GM19025 (cell line): ENCODE measurements around the gene CD300E.
"Not testable (repeated sequence)": the region's sequence is repeated elsewhere in the genome, so short reads cannot be mapped to it uniquely, and the experiment has no call there.

Experiments
- ATAC-seq: cut with Tn5 transposase; IDR thresholded peaks from one replicate; pipeline ENCODE4 v1.9.1; 2021; ENCODE audit warnings: mild to moderate bottlenecking, low read depth, moderate library complexity; ENCODE audit not compliant: unreplicated experiment

Gene CD300E

DNA sequence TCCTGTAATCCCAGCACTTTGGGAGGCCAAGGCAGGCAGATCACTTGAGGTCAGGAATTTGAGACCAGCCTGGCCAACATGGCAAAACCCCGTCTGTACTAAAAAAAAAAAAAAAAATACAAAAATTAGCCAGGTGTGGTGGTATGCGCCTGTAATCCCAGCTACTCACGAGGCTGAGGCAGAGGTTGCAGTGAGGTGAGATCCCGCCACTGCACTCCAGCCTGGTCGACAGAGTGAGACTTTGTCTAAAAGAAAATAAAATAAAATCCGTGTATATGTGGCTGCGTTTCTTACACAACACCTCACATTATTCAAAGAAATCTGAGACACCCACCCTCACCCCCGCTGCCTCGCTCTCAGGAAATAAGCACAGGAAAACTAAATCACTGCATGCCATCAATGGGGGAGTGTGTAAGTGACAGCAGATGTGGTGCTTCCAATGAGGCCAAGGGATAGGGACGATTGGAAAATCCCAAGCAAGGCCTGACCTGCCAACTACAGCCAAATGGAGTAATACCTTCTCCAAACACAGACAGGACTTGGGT, 13.1 kb upstream of the CD300E start:
- ATAC-seq, result not testable (repeated sequence)

DNA sequence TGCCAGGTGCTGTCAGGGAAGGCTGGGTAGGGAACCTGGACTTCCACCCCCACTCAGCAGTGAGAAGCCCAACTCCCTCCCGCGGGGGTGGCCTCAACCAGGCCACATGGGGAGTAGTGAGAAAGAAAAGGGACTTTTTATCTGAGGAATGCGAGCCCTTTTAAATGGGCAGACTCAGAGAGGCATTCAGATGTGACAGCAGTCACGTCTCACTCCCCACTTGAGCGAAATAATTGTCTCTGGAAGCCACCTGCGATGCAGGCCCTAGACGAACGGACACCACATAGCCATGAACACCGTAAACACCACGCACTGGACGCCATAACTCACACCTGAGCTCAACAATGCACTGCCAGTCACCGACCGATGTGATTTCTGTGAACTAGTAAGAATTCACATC, 11.9 kb upstream of the CD300E start:
- ATAC-seq, result no peak

DNA sequence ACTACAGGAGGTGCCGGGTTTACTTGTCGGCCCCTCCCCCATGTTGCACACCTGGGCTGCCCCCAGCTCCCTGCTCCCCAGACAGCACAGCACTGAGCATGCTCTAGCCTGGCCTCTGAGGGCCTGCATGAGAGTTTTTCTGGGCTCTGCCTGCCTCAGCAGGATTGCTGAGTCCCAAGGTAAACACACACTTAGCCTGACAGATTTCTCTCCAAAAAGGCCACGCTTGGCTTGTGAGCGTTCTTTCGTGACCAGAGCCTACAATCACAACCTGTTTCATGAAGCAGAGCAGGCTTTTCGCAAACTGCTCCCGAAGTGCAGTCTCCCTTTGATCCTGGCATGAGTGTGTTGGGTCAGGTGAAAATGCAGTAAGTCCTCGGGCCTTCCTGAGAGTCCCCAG, 9.8 kb upstream of the CD300E start:
- no peak for ATAC-seq

DNA sequence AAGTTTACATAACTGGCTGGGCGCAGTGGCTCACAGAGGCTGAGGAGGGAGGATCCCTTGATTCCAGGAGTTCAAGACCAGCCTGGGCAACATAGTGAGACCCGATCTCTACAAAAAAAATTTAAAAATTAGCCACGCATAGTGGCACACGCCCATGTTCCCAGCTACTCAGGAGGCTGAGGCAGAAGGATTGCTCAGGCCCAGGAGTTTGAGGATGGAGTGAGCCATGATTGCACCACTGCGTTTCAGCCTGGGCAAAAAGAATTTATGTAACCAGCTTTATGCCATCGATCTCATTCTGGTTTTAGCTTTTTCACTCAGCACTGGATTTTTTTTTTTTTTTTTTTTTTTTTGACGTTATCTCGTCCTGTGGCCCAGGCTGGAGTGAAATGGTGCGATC, 9.1 kb upstream of the CD300E start:
- no peak for ATAC-seq

DNA sequence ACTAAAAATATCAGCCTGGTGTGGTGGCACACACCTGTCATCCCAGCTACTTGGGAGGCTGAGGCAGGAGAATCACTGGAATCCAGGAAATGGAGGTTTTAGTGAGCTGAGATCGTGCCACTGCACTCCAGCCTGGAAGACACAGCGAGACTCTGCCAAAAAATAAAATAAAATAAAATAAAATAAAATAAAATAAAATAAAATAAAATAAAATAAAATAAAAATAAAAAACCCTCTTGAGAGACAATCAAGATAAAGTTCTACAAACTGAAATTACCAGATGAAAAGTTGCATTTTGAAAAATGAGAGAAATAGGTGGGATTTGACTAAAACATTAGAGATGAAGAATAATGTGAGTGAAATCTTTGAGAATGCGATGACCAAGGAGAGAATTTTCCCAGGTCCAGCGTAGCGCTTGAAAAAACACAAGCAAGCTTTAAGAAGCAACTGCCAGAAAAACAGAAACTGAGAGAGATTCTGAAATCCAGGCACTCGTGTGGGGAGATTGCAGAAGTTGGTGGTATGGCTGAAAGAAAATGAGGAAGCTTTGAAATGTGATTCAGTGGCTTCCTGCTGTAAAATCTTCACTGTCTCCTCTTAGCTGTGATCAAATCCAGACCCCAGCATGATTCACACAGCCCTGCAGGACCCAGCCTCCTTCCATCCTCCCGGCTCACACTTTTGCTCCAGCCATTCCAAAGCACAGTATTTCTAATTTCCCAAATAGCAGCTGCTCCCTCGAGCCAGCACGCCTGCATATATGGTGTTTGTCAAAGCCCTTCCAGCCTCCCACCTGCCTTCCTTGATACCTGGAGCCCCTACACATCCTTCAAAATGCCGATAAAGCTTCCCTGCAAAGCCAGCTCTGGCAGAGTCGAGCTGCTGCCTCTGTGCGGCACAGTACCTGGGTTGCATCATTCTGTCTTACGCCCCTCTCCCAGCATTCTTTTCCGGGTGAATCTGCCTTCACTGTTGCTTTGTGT, 8.2 kb upstream of the CD300E start:
- ATAC-seq, result no peak

DNA sequence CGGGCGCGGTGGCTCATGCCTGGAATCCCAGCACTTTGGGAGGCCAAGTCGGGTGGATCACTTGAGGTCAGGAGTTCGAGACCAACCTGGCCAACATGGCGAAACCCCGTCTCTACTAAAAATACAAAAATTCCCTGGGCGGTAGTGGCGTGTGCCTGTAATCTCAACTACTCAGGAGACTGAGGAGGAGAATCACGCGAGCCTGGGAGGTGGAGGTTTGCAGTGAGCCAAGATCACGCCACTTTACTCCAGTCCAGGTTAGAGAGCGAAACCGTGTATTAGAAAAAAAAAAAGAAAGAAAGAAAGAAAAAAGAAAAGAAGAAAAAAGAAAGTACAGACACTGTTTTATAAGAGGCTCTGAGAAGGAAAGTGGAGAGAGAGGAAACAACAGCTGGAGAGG, 6.7 kb upstream of the CD300E start:
- ATAC-seq, result not testable (repeated sequence)

DNA sequence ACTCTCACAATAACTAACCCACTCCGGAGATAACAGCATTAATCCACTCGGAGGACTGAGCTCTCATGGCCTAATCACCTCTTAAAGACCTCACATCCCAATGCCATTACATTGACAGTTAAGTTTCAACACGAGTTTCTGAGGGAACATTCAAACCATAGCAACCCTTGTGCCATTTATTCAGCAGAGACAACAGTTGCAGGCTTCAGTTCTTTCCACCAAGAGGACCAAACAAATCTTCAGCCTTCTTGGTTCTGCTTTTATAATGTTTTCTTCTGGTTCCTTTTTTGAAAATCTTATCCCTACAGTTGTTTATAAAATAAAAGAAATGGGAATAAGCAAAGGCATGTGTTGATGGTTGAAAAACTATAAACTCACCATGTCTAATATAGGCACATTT, 2.1 kb upstream of the CD300E start:
- no peak for ATAC-seq

DNA sequence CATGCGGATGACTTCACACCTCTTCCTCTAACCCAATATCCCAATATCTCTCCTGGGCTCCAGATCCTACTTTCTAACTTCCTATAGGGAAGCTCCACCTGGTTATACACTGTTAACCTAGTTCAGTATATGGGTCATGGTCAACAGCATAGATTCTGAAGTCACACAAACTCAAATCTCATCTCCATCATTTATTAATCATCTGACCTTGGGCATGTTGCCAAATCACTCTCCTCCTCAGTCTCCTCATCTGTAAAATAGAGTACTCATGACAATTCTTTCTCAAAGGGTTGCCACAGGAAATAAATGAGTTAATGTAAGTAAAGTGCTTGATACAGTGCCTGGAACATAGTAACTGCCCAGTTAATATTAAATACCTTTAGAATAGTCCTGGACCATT, 593 bp upstream of the CD300E start:
- ATAC-seq, result no peak

DNA sequence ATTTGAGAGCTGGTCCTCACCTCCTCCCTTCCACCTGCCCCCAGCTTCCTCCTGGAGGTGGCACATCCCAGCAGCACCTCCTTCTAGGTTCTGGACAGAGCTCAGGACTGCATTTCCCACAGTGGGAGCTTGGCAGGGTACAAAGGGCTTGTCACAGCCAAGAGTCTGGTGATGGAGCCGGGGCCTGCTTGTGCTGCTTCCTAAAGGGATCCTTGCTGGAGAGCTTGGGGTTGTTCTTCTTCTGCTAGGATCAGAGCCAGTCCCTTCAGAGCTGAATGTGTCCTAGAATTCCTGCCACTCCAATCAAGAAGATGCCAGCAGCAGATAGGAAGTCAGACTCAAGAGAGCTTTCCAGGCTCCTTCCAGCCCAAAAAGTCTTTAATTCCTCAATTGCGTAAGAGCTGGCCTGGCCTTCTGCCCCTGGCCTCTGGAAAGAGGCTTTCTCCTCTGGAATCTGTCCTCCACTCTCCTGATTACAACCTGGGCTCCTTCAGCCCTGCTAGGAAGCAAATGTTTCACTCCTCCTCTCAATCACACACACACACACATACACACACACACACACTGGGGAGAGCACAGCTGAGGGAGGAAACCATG, 4.4 kb downstream of the CD300E start:
- no peak for ATAC-seq

DNA sequence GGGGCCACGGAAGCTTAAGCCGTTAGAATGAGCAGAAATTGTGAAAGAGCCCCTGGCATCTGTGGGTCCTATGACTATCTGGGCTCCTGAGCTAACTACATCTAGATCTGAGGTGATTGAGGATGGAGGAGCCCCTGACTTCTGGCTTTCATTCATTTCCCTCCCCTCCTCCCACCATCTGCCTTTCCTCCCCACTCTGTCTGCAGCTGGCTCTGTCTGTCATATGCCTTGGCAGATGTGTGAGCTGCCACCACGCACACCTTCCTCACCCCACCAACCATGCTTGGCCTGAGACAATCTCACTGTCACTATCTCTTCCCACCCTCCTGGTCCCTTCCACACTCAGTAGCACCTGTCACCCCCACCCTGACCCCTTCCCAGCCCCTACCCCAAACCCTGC, 5.1 kb downstream of the CD300E start:
- ATAC-seq, result no peak

DNA sequence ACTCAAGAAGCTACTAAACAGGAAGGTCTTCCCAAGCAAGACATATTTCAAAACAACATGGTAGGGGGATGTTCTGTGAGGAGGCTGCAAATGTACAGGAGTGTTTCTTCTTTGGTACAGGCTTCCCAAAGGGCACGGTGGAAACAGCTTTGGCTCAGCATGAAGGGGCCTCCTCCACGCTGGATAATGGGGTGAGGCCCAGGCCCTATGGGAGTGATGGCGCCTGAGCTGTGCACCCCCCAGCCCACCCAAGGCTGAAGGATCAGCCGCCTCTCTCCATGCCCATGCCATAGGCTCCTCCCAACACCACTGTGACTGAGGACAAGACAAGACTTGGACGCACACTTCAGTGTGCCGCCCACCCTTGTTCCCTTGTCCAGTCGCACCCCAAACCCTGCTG, 6.8 kb downstream of the CD300E start:
- ATAC-seq, result no peak

DNA sequence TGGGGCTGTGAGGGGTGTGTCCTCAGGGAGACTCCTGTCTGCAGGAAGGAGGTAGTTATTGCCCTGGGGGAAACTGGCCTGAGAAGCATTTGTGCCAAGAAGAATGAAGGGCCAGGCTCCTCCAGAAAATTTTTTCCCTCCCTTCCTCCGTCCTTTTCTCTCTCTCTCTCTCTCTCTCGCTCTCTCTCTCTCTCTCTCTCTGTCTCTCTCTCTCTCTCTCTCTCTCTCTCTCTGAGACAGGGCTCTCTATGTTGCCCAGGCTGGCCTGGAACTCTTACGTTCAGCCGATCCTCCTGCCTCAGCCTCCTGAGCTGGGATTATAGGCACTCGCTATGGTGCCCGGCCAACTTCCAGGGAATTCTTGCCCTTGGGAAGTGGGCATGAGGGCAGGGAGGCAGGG, 11.5 kb downstream of the CD300E start:
- ATAC-seq, result no peak

DNA sequence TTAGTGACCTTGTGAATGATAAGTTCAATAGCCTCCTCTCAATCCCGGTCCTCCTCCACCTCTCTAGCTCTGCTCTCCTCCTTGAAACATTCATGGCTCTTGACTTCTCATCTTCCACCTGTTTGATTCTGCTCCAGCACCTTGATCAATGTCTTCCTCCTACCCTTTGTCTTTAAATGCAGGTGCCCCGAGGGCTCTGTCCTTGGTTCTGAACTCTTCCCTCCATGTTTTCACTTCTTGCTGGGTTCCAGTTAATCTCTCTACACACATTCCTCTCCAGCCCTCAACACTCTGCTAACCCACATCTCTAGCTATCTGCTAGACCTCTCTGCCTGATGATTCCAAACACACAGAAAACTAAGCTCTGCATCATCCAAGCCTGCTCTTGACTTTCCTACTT, 13.4 kb downstream of the CD300E start:
- no peak for ATAC-seq

DNA sequence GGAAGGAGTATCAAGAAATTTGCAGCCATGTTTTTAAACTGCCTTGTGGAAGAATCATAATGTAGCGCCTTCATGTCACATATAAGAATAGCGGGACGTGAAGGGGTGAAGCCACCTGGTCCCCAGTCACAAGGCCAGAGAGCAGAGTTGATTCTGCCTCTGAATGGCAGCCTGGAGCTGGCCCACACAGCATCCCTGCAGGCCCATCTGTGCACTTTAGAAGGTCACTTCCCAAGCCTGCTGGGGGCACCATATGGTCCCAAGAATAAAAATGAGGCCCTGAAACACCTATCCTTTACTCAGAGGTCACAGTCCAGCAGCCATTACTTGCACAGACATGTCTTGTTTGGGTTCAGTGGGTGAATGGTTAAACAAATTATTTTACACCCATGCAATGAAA, 15.0 kb downstream of the CD300E start:
- ATAC-seq, result no peak

DNA sequence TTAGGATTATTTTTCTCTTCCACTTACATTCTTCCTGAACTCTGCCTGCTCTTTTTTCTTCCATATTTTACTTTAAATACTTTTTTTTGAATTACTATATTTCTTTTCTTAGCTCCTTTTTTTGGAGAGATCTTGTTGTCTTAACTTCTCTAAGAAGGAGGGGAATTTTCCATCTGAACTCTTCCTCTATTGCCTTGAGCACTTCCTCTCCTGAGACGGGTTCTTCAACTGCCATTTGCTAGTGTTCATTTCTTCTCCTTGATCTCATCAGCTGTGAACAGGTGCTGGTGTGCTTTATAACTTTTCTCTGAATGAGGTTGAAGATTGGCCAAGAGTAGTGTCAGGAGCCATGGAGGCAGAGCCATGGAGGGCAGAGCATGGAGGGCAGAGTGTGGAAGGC, 16.3 kb downstream of the CD300E start:
- ATAC-seq, result no peak

DNA sequence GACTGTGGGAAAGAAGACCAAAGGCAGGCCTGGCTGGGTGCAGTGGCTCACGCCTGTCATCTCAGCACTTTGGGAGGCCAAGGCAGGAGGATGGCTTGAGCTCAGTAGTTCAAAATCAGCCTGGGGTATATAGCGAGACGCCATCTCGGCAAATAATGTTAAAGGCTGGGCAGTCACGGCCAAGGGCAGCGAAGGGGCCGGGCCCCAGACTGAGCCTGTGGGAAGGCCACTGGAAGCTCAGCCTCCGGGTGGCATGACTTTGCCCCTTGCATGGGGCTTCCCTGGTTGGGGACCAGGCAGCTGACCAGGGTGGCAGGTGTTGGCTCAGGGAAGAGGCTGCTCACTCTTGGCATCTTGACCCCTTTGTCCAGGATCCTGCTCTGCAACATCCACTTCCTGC, 17.5 kb downstream of the CD300E start:
- no peak for ATAC-seq

DNA sequence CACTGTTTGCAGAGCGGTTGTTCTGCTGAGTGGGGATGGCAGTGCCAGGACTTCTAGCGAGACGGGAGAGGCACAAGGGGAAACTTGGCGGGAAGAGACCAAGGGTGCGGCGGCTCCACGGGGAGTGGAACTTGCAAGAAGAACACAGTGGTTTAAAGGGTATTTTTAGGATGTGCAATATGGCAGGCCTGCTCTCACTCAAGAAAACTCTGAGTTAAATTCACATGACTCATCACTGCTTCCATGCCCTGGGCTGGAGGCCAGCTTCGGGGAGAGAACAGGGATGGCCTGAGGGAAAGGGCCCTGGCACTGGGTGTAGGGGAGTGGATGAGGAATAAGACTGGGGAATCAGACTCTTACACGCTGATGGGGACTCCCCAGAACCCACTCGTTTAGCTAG, 18.2 kb downstream of the CD300E start:
- no peak for ATAC-seq

DNA sequence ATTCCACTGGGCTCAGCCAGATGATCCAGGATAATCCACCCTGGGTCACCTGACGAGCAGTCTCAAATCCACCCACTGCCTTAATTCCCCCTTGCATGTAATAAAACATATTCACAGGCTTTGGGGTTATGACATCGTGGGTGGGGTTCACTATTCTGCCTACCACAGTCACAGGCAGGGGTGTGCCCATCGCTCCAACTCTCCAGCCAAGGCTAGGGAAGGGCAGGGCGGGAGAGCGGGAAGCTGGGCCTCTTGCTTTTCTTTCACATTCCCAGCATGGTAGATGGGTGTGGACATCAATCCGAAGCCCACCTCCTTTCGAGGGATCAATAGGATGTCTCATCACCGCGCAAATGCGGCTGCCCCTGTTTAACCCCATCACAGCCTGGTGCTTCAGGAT, 18.8 kb downstream of the CD300E start:
- ATAC-seq, result no peak

DNA sequence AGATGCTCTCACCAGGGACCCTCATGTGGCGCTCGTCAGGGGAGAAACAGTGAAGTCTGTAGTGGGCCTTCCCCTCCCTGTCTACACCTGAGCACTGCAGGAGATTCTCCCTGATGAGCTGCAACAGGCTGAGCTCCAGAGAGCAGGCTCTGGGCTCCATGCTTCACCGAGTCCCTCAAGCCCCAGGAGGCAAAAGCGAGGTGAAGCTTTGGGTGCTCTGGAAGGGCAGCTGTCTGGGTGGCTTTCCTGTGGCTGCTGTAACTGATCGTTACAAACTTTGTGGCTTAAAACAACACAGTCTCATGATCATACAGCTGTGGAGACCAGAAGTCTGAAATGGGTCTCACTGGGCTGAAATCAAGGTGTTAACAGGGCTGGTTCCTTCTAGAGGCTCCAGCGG, 19.3 kb downstream of the CD300E start:
- no peak for ATAC-seq

DNA sequence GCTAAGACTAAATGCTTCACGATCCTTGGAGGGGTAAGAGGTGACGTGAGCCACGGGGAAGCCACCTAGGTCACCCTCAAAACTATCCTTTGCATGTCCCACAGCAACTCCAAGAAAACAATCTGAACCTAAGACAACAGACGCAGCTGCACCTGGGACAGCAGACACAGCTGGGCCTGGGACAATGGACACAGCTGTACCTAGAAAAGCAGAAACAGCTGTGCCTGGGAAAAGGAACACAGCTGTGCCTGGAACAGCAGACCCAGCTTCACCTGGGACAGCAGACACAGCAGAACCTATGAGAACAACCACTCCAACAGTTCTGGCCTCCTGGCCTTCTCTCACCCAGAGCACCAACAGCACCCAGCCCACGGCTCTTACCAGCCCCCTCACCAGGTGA, 19.8 kb downstream of the CD300E start:
- no peak for ATAC-seq

DNA sequence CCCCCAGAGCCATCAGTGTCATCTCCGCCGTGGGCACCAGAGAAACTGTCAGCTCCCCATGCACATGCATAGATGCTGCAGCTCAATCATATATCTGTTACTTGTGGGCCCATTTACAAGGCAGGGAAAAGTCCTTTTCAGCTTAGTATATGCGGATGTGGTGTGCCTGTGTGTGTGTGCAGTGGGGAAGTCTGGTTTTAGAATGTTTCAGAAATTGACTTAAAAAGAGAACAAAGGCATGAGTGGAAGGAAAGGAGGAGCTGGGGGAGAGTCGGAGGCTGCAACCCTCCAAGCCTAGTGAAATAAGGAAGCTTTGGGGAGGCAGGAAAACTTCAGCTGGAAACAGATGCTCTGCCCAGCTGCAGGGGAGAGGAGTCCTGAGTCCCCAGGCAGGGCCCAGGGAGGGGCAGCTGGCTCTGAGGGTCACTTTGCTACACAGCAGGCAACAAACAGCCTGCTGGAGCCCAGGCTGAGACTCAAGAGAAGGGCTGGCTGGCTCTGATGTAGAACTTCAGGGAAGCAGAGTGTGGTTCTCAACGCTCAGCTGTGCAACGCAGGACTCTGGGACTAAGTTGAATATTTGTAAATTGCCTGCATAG, 20.4 kb downstream of the CD300E start:
- no peak for ATAC-seq
